GM21576 (cell line): ENCODE data around the gene PPP2R5A.
"Not testable (repeated sequence)": the region's sequence is repeated elsewhere in the genome, so short reads cannot be mapped to it uniquely, and the experiment has no call there.

Source experiments
- ATAC-seq: cut with Tn5 transposase; IDR thresholded peaks from one replicate; pipeline ENCODE4 v1.9.1; 2021; ENCODE audit warnings: mild to moderate bottlenecking, moderate library complexity; ENCODE audit not compliant: unreplicated experiment

The PPP2R5A gene

DNA sequence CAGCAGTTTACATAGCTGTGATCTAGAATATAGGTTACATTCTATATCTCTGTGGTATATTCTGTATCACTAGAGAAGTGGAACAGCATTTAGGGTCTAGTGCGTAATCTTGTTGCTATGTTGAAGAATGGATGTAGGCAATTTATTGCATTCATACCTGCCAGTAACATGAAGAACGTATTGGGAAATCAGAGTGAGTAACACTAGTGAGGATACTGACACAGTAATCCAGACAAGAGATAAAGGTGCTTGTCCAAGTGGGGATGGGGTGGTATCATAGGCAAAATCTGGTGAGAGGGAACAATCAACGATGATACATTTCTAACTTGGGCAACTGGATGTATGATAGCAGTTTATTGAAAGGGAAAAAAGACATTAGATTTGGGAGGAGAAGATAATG, 9.8 kb downstream of the PPP2R5A start:
- ATAC-seq, result no peak

DNA sequence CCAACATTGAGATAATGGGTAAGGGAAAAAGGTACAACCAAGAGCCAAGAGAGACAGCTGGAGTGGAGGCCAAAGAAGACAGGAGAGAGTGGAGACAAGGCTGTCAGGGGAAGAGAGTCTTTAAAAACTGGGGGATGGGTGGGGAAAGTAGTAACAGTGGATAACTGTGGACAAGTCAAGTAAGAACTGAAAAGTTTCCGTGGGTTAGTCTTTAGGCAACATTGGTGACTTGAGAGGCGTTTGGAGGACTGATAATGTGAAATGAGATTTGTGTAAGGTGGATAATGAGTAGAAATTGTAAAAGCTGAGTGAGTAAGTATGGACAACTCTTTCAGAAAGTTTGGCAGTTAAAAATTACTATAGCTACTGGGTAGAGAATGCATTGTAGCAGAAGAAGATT, 10.4 kb downstream of the PPP2R5A start:
- ATAC-seq, result no peak

DNA sequence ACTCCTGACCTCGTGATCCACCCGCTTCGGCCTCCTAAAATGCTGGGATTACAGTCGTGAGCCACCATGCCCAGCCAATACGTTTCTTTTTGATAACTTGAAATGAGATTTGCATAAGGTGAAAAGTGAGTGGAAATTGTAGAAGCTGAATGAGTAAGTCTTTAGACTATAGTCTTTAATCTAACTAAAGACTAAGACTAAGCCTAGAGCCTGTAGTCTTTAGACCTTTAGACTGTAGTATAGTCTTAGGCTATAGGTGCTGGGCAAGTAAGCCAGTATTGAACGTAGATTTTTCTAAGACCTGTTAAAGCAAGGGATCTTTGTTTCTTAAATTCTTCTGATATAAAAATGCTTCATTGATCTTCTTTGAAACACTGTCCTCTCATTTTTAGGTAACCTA, 12.1 kb downstream of the PPP2R5A start:
- ATAC-seq, result no peak

DNA sequence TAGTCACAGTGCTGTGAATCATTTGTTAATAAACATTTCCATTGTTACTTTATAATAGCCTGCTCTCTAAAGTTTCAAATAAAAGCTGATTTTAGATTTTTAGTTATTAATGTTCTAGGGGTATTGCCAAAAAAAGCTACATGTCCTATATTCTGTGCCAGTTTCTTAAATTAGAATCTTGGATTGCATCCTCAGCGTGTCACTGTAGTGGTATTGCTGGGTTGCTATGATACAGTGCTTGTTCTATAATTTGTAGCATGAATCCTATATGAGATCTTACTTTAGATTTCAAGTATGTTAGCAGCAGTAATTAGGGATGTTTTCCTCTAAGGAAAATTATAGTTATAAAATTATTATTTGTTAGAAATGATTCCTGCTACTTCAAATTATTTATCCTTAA, 16.4 kb downstream of the PPP2R5A start:
- no peak for ATAC-seq

DNA sequence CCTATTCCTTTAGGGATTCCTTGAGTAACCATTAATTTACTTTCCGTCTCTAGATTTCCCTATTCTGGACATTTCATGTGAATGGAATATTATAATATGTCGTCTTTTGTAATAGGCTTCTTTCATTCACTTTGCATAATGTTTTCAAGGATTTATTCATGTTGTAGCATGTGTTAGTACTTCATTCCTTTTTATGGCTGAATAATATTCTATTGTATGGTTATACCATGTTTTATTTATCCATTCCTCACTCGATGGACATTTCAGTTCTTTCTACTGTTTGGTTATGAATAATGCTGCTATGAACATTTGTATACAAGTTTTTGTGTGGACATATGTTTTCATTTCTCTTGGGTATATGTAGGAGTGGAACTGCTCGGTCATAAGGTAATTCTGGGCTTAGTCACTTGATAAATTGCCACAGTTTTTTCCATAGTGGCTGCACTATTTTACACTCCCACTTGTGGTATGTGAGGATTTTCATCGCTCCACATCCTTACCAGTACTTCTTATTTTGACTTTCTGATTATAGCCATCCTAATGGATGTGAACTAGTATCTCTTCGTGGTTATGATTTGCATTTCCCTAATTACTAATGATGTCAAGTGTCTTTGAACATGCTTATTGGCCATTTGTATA, 17.7 kb downstream of the PPP2R5A start:
- no peak for ATAC-seq

DNA sequence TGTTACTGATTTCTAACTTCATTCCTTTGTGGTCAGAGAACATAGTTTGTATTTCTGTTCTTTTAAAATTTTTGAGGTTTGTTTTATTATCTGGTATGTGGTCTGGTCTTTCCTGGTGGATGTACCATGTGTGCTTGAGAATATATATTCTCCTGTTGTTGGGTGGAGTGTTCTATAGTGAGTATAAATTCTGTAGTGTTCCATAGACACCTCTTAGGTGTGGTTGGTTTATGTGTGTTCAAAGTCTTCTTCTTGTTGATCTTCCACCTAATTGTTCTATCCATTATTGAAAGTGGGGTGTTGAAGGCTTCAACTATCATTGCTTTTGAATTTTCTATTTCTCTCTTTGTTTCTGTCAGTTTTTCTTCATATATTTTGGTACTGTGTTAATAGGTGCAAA, 20.1 kb downstream of the PPP2R5A start:
- no peak for ATAC-seq

DNA sequence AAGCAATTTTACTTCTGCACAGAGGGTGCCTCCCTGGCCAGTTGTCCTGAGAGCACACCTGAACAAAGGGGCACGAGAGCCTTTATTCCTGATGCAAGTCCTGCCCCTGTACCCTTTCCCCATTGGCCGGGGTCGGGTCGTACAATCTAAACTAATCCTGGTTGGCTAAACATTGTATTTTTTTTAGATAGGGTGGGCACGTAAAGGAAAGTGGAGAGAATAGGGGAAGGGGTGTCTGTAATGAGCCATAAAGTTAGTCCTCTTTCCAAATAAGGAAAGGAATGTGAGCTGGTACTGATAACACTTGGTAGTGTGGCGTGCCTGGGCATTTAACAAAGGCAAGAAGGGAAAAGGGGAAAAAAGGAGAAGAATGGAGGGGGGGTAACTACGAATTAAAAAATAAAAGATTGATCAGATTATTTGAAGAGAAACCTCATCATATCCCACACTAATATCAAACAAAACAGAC, 20.8 kb downstream of the PPP2R5A start:
- not testable (repeated sequence) for ATAC-seq

DNA sequence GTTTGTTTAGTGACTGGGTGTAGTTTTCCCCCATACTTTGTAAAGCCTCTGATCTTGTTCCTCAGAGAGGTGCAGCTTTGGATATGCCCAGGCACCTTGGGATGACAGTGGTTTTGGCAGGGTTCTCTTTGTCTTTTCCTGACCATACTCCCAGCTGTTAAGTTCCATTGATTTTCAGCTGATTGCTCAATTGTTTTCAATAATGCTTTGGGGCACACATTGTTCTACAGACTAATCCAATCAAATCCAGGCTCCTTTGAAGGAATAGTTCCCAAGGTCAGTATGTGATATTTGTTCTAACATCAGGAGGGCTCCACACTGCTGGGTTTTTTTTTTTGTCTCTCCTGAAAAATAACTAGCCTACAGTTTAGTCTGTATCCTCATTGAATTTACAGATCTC, 24.8 kb downstream of the PPP2R5A start:
- ATAC-seq, result no peak

DNA sequence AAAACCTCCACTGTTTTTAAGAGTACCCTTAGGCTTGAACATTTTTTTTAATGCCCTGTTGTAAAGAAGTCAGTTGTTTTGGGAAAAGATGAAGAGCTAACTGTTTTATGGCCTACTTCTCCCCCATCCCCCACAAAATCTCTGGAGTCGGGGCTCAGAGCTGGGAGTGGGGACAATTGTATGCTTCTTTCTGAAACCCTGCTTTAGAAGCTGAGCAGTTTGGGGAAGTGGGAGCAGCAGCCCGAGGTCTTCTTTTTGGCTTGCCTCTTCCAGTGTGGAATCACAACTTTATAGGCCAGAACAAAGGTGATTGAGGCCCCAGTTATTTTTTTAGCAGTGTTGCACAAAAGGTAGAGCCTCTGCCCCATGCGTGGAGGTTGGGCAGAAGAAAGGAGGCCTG, 25.2 kb downstream of the PPP2R5A start:
- no peak for ATAC-seq

DNA sequence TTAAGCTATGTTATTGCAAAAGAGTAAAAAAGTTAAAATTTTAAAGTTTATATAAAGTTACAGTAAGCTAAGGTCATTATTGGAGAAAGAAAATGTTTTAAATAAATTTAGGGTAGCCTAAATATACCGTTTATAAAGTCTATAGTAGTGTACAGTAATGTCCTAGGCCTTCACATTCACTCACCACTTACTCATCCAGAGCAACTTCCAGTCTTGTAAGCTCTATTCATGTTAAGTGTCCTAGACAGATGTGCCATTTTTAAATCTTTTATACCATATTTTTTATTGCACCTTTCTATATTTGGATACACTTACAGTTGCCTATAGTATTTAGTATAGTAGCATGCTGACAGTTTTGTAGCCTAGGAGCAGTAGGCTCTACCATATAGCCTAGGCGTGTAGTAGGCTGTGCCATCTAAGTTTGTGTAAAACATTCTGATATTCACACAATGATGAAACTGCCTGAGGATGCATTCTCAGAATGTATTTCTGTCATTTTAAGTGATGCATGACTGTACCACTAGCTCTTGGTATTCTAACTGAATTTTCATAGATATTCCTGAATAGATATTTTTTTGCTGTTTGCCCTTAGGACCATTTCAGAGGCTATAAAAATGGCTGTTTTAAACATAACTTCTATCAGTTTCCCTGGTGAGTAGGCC, 26.8 kb downstream of the PPP2R5A start:
- ATAC-seq, result no peak

DNA sequence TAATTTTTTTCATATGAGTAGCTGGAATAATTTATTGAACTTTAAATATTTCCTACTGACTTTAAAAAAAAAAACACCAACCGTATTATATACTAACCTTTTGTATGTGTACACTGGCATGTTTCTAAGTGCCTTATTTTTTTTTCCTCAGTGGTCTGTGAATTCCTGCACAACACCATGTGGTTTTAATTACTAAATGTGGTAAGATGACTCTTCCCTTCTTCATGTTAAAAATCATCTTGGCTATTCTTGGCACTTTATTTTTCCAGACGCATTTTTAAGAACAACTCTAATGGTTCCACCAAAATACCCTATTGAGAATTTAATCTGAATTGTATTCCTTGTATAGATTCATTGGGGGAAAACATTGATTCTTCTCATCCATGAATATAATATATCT, 28.4 kb downstream of the PPP2R5A start:
- ATAC-seq, result no peak

DNA sequence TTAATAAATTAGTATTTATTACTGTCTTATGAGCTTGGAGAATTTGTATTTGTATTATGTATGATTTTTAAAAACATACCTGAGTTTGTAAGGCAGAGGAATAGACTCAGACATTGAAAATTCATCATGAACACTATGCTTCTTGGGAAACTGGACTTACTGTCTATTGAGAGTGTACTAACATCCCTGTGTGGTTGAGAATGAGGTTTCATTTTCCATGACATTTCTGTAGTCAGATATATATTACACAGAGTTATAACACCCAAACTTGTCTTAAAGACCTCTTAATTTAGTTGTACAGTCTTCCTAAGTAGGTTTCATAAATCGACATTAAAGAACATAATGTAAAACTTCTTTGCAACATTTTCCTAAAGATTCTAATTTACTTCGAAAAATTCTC, 30.0 kb downstream of the PPP2R5A start:
- ATAC-seq, result no peak

DNA sequence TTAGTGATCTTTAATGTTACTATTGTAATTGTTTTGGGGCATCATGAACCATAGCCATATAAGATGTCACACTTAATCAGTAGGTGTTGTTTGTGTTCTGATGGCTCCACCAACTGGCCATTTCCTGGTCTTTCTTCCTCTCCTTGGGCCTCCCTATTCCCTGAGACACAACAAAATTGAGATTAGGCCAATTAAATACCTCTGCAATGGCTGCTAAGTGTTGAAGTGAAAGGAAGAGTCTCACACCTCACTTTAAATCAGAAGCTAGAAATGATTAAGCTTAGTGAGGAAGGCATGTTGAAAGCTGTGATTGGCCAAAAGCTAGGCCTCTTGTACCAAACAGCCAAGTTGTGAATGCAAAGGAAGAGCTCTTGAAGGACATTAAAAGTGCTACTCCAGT, 30.7 kb downstream of the PPP2R5A start:
- ATAC-seq, result no peak

DNA sequence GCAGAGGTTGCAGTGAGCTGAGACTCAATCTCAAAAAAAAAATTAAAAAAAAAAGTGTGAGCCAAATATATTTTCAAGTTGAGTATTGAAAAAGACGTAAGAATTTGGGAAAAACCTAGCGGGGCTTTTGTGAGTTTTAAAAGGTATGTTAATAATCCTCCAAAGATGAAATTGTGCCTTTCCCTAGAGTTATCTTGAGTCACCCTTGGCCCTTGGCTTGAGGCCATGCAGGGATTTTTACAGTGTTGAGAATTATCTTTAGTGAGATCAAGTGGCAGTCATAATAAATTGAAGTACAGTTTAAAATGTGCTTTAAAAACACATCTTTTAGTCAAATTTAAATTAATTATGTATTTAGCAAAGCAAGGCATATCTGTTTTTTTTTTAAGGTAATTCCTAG, 32.7 kb downstream of the PPP2R5A start:
- no peak for ATAC-seq

DNA sequence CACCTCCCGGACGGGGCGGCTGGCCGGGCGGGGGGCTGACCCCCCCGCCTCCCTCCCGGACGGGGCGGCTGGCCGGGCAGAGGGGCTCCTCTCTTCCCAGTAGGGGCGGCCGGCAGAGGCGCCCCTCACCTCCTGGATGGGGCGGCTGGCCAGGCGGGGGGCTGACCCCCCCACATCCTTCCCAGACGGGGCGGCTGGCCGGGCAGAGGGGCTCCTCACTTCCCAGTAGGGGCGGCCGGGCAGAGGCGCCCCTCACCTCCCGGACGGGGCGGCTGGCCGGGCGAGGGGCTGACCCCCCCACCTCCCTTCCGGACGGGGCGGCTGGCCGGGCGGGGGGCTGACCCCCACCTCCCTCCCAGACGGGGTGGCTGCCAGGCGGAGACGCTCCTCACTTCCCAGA, 35.8 kb downstream of the PPP2R5A start:
- not testable (repeated sequence) for ATAC-seq

DNA sequence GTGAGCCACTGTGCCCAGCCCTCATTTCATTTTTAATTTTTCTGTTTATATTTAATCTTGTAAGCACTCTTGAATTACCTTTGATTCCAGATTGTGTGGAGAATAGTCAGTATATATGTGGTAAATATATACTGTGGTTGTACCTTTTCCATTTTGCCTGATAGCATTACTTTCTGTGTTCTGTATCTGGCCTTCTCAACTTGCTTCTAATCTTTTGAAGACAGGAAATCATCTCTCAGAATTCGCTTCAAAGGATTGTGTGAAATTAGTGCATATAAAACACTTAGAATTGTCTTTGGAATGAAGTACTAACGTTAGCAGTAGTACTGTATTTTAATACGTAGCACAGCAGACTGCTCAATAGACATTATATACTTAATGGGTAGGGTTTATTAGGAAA, 37.9 kb downstream of the PPP2R5A start:
- ATAC-seq, result no peak

DNA sequence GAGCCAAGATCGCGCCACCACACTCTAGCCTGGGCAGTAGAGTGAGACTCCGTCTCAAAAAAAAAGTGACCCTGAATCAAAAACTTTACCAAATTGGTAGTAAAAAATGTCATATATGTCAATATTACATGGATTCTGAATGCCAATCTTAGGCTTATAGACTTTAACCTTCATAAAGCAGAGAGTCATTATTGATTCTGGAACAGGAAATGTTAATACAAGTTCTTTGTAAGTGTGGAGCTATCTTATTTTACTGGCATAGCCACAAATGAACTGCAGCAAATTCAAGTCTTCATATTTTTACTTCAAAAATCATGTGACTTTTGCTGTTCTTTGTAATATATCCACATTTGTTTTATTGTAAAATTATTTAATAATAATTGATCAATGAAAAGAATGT, 41.3 kb downstream of the PPP2R5A start:
- ATAC-seq, result no peak

DNA sequence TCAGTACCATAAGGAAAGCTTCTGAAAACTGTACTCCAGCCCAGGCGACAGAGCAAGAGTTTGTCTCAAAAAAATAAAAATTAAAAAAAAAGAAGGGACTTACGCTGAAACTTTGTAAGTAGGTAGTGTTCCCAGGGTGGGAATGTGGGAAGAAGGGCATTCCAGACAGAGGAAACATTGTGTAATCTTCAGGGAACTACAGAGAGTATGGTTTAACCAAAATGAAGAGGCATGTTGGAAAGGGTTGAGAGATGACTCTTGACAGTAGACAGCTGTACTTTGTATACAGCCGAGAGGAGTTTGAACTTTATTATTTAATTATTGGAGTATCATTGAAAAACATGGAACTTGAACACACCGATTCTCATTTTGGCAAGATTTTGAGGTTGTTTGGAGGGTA, 43.0 kb downstream of the PPP2R5A start:
- no peak for ATAC-seq

DNA sequence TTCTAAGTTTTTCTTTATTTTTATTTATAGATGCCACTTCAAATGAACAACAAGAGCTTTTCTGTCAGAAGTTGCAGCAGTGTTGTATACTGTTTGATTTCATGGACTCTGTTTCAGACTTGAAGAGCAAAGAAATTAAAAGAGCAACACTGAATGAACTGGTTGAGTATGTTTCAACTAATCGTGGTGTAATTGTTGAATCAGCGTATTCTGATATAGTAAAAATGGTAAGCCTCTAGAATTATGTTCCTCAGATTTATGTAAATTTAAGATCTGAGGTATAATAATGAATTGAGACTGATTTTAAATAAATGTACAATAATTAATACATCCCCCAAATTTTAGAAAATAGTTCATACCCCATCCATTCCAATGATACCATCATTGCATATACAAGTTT, 43.9 kb downstream of the PPP2R5A start:
- no peak for ATAC-seq

DNA sequence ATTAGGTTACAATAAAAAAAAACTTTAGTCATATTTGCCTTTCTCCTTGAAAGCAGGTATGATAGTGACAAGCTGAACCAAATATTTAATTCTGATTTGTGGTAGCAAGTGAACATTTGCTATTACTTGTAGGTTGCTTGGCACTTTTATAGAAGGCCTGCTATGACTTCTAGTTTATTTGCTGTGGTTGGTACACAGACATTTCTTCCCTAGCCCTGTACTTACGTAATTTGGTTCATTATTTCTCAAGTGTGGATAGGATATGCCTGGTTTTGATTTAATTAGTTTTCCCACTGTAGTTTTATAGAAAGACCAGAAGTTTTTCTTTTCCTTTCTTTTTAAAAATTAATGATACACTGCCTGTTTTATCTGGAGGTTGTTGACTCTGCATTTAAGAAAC, 55.9 kb downstream of the PPP2R5A start:
- no peak for ATAC-seq

DNA sequence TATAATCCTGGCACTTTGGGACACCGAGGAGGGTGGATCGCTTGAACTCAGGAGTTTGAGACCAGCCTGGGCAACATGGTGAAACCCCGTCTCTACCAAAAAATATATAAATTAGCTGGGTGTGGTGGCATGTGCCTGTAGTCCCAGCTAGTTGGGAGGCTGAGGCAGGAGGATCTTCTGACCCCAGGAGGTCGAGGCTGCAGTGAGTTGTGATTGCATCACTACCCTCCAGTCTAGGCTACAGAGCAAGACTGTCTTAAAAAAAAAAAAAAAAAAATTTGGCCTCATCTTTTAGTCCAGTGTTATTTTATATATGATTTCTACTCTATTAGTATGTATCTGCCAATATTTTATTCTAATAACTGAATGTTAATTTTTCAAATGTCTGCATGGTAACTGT, 59.7 kb downstream of the PPP2R5A start:
- no peak for ATAC-seq

DNA sequence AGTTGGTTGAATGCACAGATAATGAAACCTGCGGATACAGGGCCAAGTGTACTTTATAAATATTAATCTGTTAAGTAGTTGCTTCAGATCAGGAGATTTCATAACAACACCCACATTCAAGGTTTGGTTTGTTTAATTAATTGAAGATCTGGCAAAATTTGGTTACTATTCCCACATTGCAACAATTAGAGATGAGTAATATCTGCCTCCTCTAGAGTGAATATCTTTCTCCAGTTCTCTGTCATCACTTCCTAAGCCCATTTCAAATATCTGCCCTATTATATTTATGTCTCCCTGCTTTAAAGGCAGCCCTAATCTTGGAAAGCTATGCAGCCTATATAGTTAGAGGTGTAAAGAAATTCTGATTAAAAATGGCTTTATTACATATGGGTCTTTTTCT, 61.4 kb downstream of the PPP2R5A start:
- ATAC-seq, result no peak
